Nephron progenitor cell (in vitro differentiated cells): ENCODE results near the gene SLC9A7.

Experiments used
- DNase-seq: peaks from one replicate; pipeline ENCODE4 v3.0.0; 2021
- H3K27ac Mint-ChIP-seq: 2 replicates; pipeline ENCODE4 v1.8.0; 2021; ENCODE audit warnings: mild to moderate bottlenecking, moderate library complexity, mixed read lengths
- H3K27me3 Mint-ChIP-seq: 2 replicates; pipeline ENCODE4 v1.8.0; 2021; ENCODE audit warnings: mild to moderate bottlenecking, low read depth, mixed read lengths; ENCODE audit not compliant: poor library complexity
- H3K36me3 Mint-ChIP-seq: 2 replicates; pipeline ENCODE4 v1.8.0; 2021; ENCODE audit warnings: low read depth, mixed read lengths
- H3K4me1 Mint-ChIP-seq: 2 replicates; pipeline ENCODE4 v1.8.0; 2021; ENCODE audit warnings: mixed read lengths
- H3K4me3 Mint-ChIP-seq: 2 replicates; pipeline ENCODE4 v1.8.0; 2021; ENCODE audit warnings: mild to moderate bottlenecking, moderate library complexity, mixed read lengths
- H3K9me3 Mint-ChIP-seq: 2 replicates; pipeline ENCODE4 v1.8.0; 2021; ENCODE audit warnings: mild to moderate bottlenecking, moderate library complexity, mixed read lengths
- CTCF ChIP-seq: fragments of 200-600 bp; sonication (generic); IDR thresholded peaks from 2 replicates; pipeline ENCODE4 v1.5.0; 2021; ENCODE audit warnings: antibody characterized with exemption

The SLC9A7 gene

GRCh38 chrX:46554942-46555341 is 204.0 kb downstream of the SLC9A7 start:
- Mint-ChIP-seq H3K36me3 (peaks cover 20% of the 10 kb centered on the region), H3K4me3 (no peak overlapping the region), H3K27me3 (no peaks in the 10 kb centered on the region), H3K27ac (no peak overlapping the region), H3K9me3 (peaks cover 60% of the 10 kb centered on the region), H3K4me1 (no peaks in the 10 kb centered on the region)
- TF ChIP-seq CTCF: no peak
- DNase-seq: no peak

- Mint-ChIP-seq H3K4me1 (no peaks in the 10 kb centered on the region), H3K36me3 (peaks cover 29% of the 10 kb centered on the region), H3K27ac (no peak overlapping the region), H3K4me3 (no peak overlapping the region), H3K9me3 (peaks cover 64% of the 10 kb centered on the region), H3K27me3 (no peaks in the 10 kb centered on the region)
- TF ChIP-seq CTCF: no peak
- no peak for DNase-seq
These were observed 205.0 kb downstream of the SLC9A7 start for GRCh38 chrX:46553935-46554334.

- Mint-ChIP-seq H3K27ac (no peak overlapping the region), H3K9me3 (peaks cover 60% of the 10 kb centered on the region), H3K27me3 (no peaks in the 10 kb centered on the region), H3K36me3 (peaks cover 42% of the 10 kb centered on the region), H3K4me1 (peaks cover 3% of the 10 kb centered on the region), H3K4me3 (no peak overlapping the region)
- DNase-seq: no peak
- TF ChIP-seq CTCF: no peak
These were observed 207.3 kb downstream of the SLC9A7 start for GRCh38 chrX:46551494-46552128.

- H3K27me3 Mint-ChIP-seq: no peaks in the 10 kb centered on the region
- DNase-seq: no peak
- peaks cover 42% of the 10 kb centered on the region for H3K36me3 Mint-ChIP-seq
- H3K4me1 Mint-ChIP-seq: peaks cover 13% of the 10 kb centered on the region
- no peak overlapping the region for H3K4me3 Mint-ChIP-seq
- H3K9me3 Mint-ChIP-seq: peaks cover 65% of the 10 kb centered on the region
- TF ChIP-seq CTCF: no peak
- H3K27ac Mint-ChIP-seq: no peak overlapping the region
These were observed 209.0 kb downstream of the SLC9A7 start for GRCh38 chrX:46549914-46550313.
